PC-3 (cell line): ENCODE measurements around the gene ASXL2. TPM values are rescaled to one million over a fixed set of nuclear protein-coding genes. Genes with fewer than 3 reads are reported as not detected.
A peak's percentile ranks its signal among the peaks of the same experiment; 100 is the strongest.
"Not testable (repeated sequence)": the region's sequence is repeated elsewhere in the genome, so short reads cannot be mapped to it uniquely, and the experiment has no call there.

Experiments
- ATAC-seq: fragments of 200-7000 bp; cut with Tn5 transposase; 2 replicates; pipeline ENCODE4 v1.9.1; 2020; ENCODE audit warnings: mild to moderate bottlenecking, moderate library complexity
- BruUV-seq: library from RNA; stranded (reverse); fragments of 400-500 nt; replicated peaks from 2 replicates; lab custom pipeline; 2021; lab: Mats Ljungman, UMichigan
- CTCF ChIA-PET: fragments of 300-600 bp; sonication (Branson Sonifier 250); formaldehyde crosslinking; loops from one replicate; lab custom pipeline; 2022; ENCODE audit warnings: antibody characterized with exemption; lab: Charles Lee
- POLR2A ChIA-PET: fragments of 300-600 bp; sonication (Branson Sonifier 250); formaldehyde crosslinking; loops from one replicate; lab custom pipeline; 2022; ENCODE audit warnings: antibody characterized with exemption; ENCODE audit not compliant: unreplicated experiment; lab: Charles Lee
- DNase-seq: peaks from one replicate; pipeline ENCODE4 v3.0.0-alpha.2; 2015
- H2AFZ ChIP-seq: fragments of 300-600 bp; sonication (generic); 2 replicates; pipeline ENCODE4 v1.6.0; 2016; ENCODE audit warnings: antibody characterized with exemption, low read length
- H3F3A ChIP-seq: fragments of 300-600 bp; sonication (generic); one replicate; pipeline ENCODE4 v1.6.0; 2017; ENCODE audit warnings: antibody characterized with exemption, low read length, control low read depth, mild to moderate bottlenecking; ENCODE audit not compliant: unreplicated experiment
- H3K27ac ChIP-seq: fragments of 300-600 bp; sonication (generic); 2 replicates; pipeline ENCODE4 v1.5.1; 2016; ENCODE audit warnings: mild to moderate bottlenecking, low read length
- H3K27me3 ChIP-seq: fragments of 300-600 bp; sonication (generic); 2 replicates; pipeline ENCODE4 v1.6.1; 2016; ENCODE audit warnings: low read length, mixed read lengths
- H3K36me3 ChIP-seq: fragments of 300-600 bp; sonication (generic); 2 replicates; pipeline ENCODE4 v1.6.1; 2016; ENCODE audit warnings: low read depth, mixed run types, low read length, mixed read lengths
- H3K4me1 ChIP-seq: fragments of 300-600 bp; sonication (generic); 2 replicates; pipeline ENCODE4 v1.5.1; 2016; ENCODE audit warnings: low read length; ENCODE audit not compliant: insufficient read depth
- H3K4me2 ChIP-seq: fragments of 300-600 bp; sonication (generic); 2 replicates; pipeline ENCODE4 v1.6.0; 2016; ENCODE audit warnings: low read length
- H3K4me3 ChIP-seq: fragments of 300-600 bp; sonication (generic); 2 replicates; pipeline ENCODE4 v1.5.1; 2016; ENCODE audit warnings: mild to moderate bottlenecking, low read length, mixed read lengths
- H3K79me2 ChIP-seq: fragments of 300-600 bp; sonication (generic); 2 replicates; pipeline ENCODE4 v1.6.1; 2017; ENCODE audit warnings: low read length, mixed read lengths
- H3K9ac ChIP-seq: fragments of 300-600 bp; sonication (generic); 2 replicates; pipeline ENCODE4 v1.6.0; 2016; ENCODE audit warnings: mild to moderate bottlenecking, low read length
- H3K9me2 ChIP-seq: fragments of 300-600 bp; sonication (generic); replicated peaks from 2 replicates; pipeline ENCODE4 v1.6.1; 2016; ENCODE audit warnings: mixed run types, low read length, mixed read lengths
- H3K9me3 ChIP-seq: fragments of 300-600 bp; sonication (generic); 2 replicates; pipeline ENCODE4 v1.6.1; 2016; ENCODE audit warnings: low read length, mixed read lengths
- H4K20me1 ChIP-seq: fragments of 300-600 bp; sonication (generic); 2 replicates; pipeline ENCODE4 v1.6.1; 2016; ENCODE audit warnings: low read length, mixed read lengths
- CTCF ChIP-seq: fragments of 300-600 bp; sonication (generic); conservative IDR thresholded peaks from 2 replicates; pipeline ENCODE4 v1.5.1; 2017; ENCODE audit warnings: antibody characterized with exemption, low read depth, mild to moderate bottlenecking, low read length
- EZH2 ChIP-seq: fragments of 300-600 bp; sonication (generic); IDR thresholded peaks from one replicate; pipeline ENCODE4 v1.6.1; 2017; ENCODE audit warnings: antibody characterized with exemption, mild to moderate bottlenecking, low read length; ENCODE audit not compliant: unreplicated experiment
- EZH2phosphoT487 ChIP-seq: fragments of 300-600 bp; sonication (generic); IDR thresholded peaks from 2 replicates; pipeline ENCODE4 v1.6.1; 2018; ENCODE audit warnings: mild to moderate bottlenecking, antibody characterized with exemption, low read length, borderline replicate concordance
- intact Hi-C: fragments of 100-400 bp; cut with micrococcal nuclease; formaldehyde crosslinking; loops from 2 replicates; pipeline ENCODE4 v1.9.0; 2023
- total RNA-seq: library from RNA; depleted of rRNA; stranded (reverse); fragments of >200 nt; gene quantifications from 2 replicates; pipeline ENCODE4 v1.2.3, GENCODE V29; 2014

Gene ASXL2
- total RNA-seq, 1 experiment from 2014 or later, result 11.5 TPM

DNA sequence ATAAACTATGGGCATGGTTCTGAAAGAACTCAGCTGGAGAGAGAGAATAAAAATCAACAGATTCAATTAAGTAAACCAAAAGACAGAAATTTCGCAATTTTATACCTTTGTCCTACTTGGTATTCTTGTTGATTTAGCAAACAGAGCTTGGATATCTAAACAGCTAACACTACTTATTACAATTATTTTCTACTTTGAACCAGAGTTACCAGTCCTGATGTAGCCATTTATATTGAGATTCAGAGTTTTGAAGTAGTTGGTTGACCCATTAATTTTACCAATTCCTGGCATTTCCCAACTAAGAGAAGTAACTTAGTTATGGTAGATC is 48.9 kb downstream of the ASXL2 start:
- Histone ChIP-seq H2AFZ (no peak overlapping the region), H3K4me3 (no peak overlapping the region), H3K9ac (no peak overlapping the region), H3K9me2 (no peaks in the 10 kb centered on the region), H3K4me1 (peaks cover 12% of the 10 kb centered on the region), H3K9me3 (no peaks in the 10 kb centered on the region), H4K20me1 (no peaks in the 10 kb centered on the region), H3K36me3 (peaks cover 14% of the 10 kb centered on the region; the same call in 1 of the 2 replicates), H3K27ac (no peak overlapping the region), H3K4me2 (peak overlapping the region; percentile 17), H3K27me3 (no peaks in the 10 kb centered on the region), H3F3A (no peaks in the 10 kb centered on the region), H3K79me2 (0 out of 2 replicates have a peak, but pooled peaks cover 5% of the 10 kb centered on the region)
- ATAC-seq (no peak; the same call in 1 of the 2 replicates), DNase-seq (peak; percentile 15)
- TF ChIP-seq EZH2, result no peak
- TF ChIP-seq EZH2phosphoT487, result no peak
- no peak for TF ChIP-seq CTCF
- intact Hi-C loops, result no loop called here
- BruUV-seq, result no TSS peak
- ChIA-PET CTCF (no interaction called here), POLR2A (no interaction called here)

GRCh38 chr2:25828532-25829376 is 49.5 kb downstream of the ASXL2 start:
- H3K4me1 ChIP-seq, result peaks cover 12% of the 10 kb centered on the region
- POLR2A ChIA-PET, H3K4me3 ChIP-seq, H4K20me1 ChIP-seq, ATAC-seq, BruUV-seq, H3K79me2 ChIP-seq, H3K27me3 ChIP-seq, H3K9me2 ChIP-seq, H3F3A ChIP-seq, H3K27ac ChIP-seq, H3K9ac ChIP-seq, H2AFZ ChIP-seq, DNase-seq, H3K9me3 ChIP-seq, intact Hi-C loops, CTCF ChIA-PET: not testable (repeated sequence)
- peak overlapping the region; percentile 17; the same call in 1 of the 2 replicates for H3K4me2 ChIP-seq
- H3K36me3 ChIP-seq, result peaks cover 13% of the 10 kb centered on the region; the same call in 1 of the 2 replicates

DNA sequence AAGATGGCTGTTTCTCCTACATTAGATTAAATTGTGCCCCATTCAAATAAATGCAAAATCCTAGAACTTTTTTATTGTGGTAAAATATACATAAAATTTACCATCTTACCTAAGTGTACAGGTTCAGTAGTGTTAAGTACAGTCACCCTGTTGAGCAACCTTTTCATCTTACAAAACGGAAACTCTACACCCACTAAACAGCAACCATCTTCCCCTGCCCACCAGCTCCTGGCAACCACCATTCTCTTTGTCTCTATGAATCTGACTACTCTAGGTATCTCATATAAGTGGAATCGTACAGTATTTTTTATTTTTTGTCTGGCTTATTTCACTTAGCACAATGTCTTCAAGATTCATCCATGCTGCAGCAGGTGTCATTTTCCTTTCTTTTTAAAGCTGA is 53.0 kb downstream of the ASXL2 start:
- CTCF ChIA-PET, result no interaction called here

More for the DNA sequence above, 53.0 kb downstream of the ASXL2 start:
- no peak overlapping the region for H3K4me2 ChIP-seq
- no peak overlapping the region for H3K27ac ChIP-seq
- ATAC-seq, result no peak
- BruUV-seq, result no TSS peak
- H3K36me3 ChIP-seq, result no peaks in the 10 kb centered on the region
- no peak overlapping the region for H3K4me3 ChIP-seq
- no peaks in the 10 kb centered on the region for H3K27me3 ChIP-seq
- H4K20me1 ChIP-seq, result no peaks in the 10 kb centered on the region
- H3K9ac ChIP-seq, result no peak overlapping the region
- no peaks in the 10 kb centered on the region for H3K9me3 ChIP-seq
- H3K4me1 ChIP-seq, result peaks cover 22% of the 10 kb centered on the region
- DNase-seq, result no peak
- intact Hi-C loops, result no loop called here
- H3F3A ChIP-seq, result no peaks in the 10 kb centered on the region
- H3K9me2 ChIP-seq, result no peaks in the 10 kb centered on the region
- POLR2A ChIA-PET, result no interaction called here
- H2AFZ ChIP-seq, result no peak overlapping the region
- TF ChIP-seq CTCF, result no peak
- TF ChIP-seq EZH2phosphoT487, result no peak
- no peak for TF ChIP-seq EZH2
- peaks cover 9% of the 10 kb centered on the region; the same call in 1 of the 2 replicates for H3K79me2 ChIP-seq
